Naive thymus-derived CD4-positive, alpha-beta T cell (primary cell): ENCODE results near the gene GPSM3. TPM values are rescaled to one million over a fixed set of nuclear protein-coding genes. Genes with fewer than 3 reads are reported as not detected.
A peak's percentile ranks its signal among the peaks of the same experiment; 100 is the strongest.
"Not testable (repeated sequence)": the region's sequence is repeated elsewhere in the genome, so short reads cannot be mapped to it uniquely, and the experiment has no call there.

ENCODE experiments used
- ATAC-seq: fragments of 150-1000 bp; cut with Tn5 transposase; 2 replicates; pipeline ENCODE4 v1.10.0; 2021; ENCODE audit warnings: mild to moderate bottlenecking, moderate library complexity
- CTCF ChIA-PET: fragments of 350-600 bp; sonication (Branson Sonifier 250); formaldehyde crosslinking; loops from one replicate; lab custom pipeline; 2021; ENCODE audit warnings: antibody characterized with exemption; lab: Charles Lee
- POLR2A ChIA-PET: fragments of 350-600 bp; sonication (Branson Sonifier 250); formaldehyde crosslinking; loops from one replicate; lab custom pipeline; 2021; ENCODE audit warnings: antibody characterized with exemption, inconsistent platforms; lab: Charles Lee
- DNase-seq, 9 donors: peaks; one replicate each; pipeline versions ENCODE4 v3.0.0 to v3.0.0-alpha.2; 2020 to 2022; ENCODE audit warnings: mixed read lengths in 1 of 9
- H3K27ac ChIP-seq: one replicate; pipeline ENCODE4 v1.7.0; 2013; ENCODE audit warnings: mild to moderate bottlenecking, low read depth, low read length, moderate library complexity
- H3K27me3 ChIP-seq, 2 donors: one replicate each; pipeline ENCODE4 v1.7.0; 2013; ENCODE audit warnings: low read length in 2 of 2, mild to moderate bottlenecking in 2 of 2, moderate library complexity in 2 of 2; ENCODE audit not compliant: control insufficient read depth in 2 of 2, insufficient read depth in 2 of 2
- H3K36me3 ChIP-seq, 3 experiments: 1 replicate in 2 of 3; 2 replicates in 1 of 3; pipeline ENCODE4 v1.7.0; 2013; ENCODE audit warnings: low read length in 3 of 3, mild to moderate bottlenecking in 3 of 3, moderate library complexity in 1 of 3; ENCODE audit not compliant: insufficient read depth in 3 of 3, control insufficient read depth in 2 of 3
- H3K4me1 ChIP-seq, 2 donors: one replicate each; pipeline ENCODE4 v1.7.0; 2013; ENCODE audit warnings: low read length in 2 of 2, mild to moderate bottlenecking in 2 of 2, moderate library complexity in 1 of 2; ENCODE audit not compliant: control insufficient read depth in 2 of 2, insufficient read depth in 2 of 2
- H3K4me3 ChIP-seq: 2 replicates; pipeline ENCODE4 v1.7.0; 2013; ENCODE audit warnings: mild to moderate bottlenecking, low read length
- H3K9me3 ChIP-seq, 3 experiments: 1 replicate in 2 of 3; 2 replicates in 1 of 3; pipeline ENCODE4 v1.7.0; 2013; ENCODE audit warnings: low read length in 3 of 3; ENCODE audit not compliant: control insufficient read depth in 2 of 3
- H3K27ac Mint-ChIP-seq, 9 donors: one replicate each; pipeline ENCODE4 v1.8.0; 2020 to 2022; ENCODE audit warnings: mixed read lengths in 9 of 9, mild to moderate bottlenecking in 8 of 9, moderate library complexity in 5 of 9, inconsistent platforms in 2 of 9
- H3K27me3 Mint-ChIP-seq, 5 donors: one replicate each; pipeline ENCODE4 v1.8.0; 2021 to 2022; ENCODE audit warnings: mixed read lengths in 5 of 5, mild to moderate bottlenecking in 1 of 5
- H3K36me3 Mint-ChIP-seq, 5 donors: one replicate each; pipeline ENCODE4 v1.8.0; 2020 to 2022; ENCODE audit warnings: mixed read lengths in 5 of 5, mild to moderate bottlenecking in 3 of 5, inconsistent platforms in 1 of 5
- H3K4me1 Mint-ChIP-seq, 7 donors: one replicate each; pipeline ENCODE4 v1.8.0; 2020 to 2022; ENCODE audit warnings: mixed read lengths in 7 of 7, mild to moderate bottlenecking in 3 of 7, inconsistent platforms in 1 of 7
- H3K4me3 Mint-ChIP-seq, 10 donors: one replicate each; pipeline ENCODE4 v1.8.0; 2020 to 2022; ENCODE audit warnings: mild to moderate bottlenecking in 10 of 10, mixed read lengths in 10 of 10, moderate library complexity in 6 of 10, inconsistent platforms in 2 of 10
- H3K9me3 Mint-ChIP-seq, 11 donors: one replicate each; pipeline ENCODE4 v1.8.0; 2020 to 2022; ENCODE audit warnings: mixed read lengths in 11 of 11, mild to moderate bottlenecking in 4 of 11, inconsistent platforms in 1 of 11, moderate library complexity in 1 of 11
- intact Hi-C, 2 donors: fragments of 100-400 bp; cut with micrococcal nuclease; formaldehyde crosslinking; loops; one replicate each; pipeline ENCODE4 v1.15.1; 2023
- polyA plus RNA-seq, 2 donors: library from polyadenylated mRNA; unstranded; fragments of 300-500 nt; fragmentation: Illumina TruSeq; gene quantifications; one replicate each; pipeline ENCODE4 v1.2.3, GENCODE V29; 2021
- total RNA-seq, 6 experiments: library from RNA in 5 of 6; stranded (reverse) in 5 of 6; gene quantifications; 1 replicate in 5 of 6; 2 replicates in 1 of 6; pipeline ENCODE4 v1.2.3 and lab custom pipeline; 2021 to 2026

The GPSM3 gene
- total and polyA plus RNA-seq, 7 experiments from 2014 or later: 148 to 325 (median 271) TPM

DNA sequence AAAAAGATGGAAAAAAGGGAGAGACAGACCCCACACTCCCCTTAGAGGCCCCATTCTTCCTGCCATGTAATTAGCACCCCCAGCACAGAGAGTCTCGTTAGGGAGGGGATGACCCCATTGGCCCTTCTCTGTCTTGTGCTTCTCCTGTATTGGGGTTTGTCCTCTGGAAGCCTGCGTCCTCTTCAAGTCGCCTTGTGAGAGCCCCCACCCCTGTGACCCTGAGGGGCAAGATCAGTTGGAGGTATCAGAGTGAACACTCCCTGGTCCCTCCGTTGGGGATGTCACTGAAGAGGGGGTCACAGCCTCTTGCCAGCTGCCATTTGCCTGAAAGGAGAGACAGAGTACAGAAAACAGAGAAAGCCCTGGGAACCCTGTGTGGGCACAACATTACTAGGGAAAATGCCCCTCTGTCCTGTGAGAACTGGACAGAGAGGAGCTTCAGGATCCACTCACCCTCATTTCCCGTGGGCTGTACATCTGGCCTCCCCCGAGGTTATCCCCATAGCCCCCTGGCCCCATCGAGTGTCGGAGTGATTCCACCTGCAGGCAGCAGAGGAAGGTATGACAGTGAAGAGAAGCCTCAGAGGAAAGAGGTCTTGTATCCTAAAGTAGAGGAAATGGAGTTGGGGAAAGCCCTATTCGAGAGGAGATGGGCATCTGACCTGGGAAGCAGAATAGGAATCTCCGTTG lies 6.1 kb downstream of the GPSM3 start:
- H3K27ac ChIP-seq: peak overlapping the region; percentile 97
- intact Hi-C loops, DNase-seq, H3K27me3 ChIP-seq, H3K9me3 Mint-ChIP-seq, H3K4me3 ChIP-seq, H3K27me3 Mint-ChIP-seq, CTCF ChIA-PET, H3K9me3 ChIP-seq, ATAC-seq: not testable (repeated sequence)
- H3K27ac Mint-ChIP-seq: peak overlapping the region; percentile 73 to 98 (median 91)
- H3K36me3 Mint-ChIP-seq: peaks cover 13 to 36% (median 32%) of the 10 kb centered on the region in 5 donors
- POLR2A ChIA-PET: interaction anchor here (1.7 to 10.6 kb wide), 3 partner anchors 7 to 58 kb away, joined by 9 to 259 read pairs (median 14); partner anchors contain the start of genes AGPAT1, ATF6B and RNF5
- peaks cover 15 to 64% (median 27%) of the 10 kb centered on the region in 3 experiments for H3K36me3 ChIP-seq
- peak overlapping the region; percentile 44 to 99 (median 94) for H3K4me3 Mint-ChIP-seq
- H3K4me1 ChIP-seq: peaks cover 10 to 39% of the 10 kb centered on the region in 2 donors
- peaks cover 38 to 57% (median 49%) of the 10 kb centered on the region in 7 donors for H3K4me1 Mint-ChIP-seq

DNA sequence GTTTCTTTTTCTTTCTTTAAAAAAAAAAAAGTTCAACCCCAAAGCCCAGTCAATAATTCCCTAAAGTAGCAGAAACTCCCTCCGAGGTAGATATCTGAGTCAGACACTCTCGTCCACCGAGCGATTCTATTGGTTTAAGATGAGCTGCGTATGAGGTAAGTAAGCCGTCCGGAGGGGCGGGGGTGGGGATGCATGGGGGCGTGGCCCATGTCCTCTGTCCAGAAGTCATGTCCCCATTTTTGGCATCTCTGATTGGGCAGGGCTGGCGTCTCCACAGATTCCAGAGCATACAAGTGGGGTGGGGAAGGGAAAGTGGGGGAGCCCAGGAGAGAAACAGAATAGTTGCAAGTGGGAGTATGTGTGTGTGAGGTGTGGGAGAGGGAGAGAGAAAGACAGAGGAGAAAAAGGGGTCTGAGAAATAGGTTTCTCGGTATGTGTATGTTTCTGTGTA lies 6.7 kb downstream of the GPSM3 start:
- peaks cover 10 to 33% (median 30%) of the 10 kb centered on the region in 5 donors for H3K36me3 Mint-ChIP-seq
- POLR2A ChIA-PET: interaction anchor here (1.7 to 10.6 kb wide), 2 partner anchors 6 to 57 kb away, joined by 9 to 259 read pairs; partner anchors contain the start of genes AGPAT1, ATF6B and RNF5
- H3K27ac Mint-ChIP-seq: peak overlapping the region; percentile 73 to 97 (median 91)
- intact Hi-C loops, H3K9me3 Mint-ChIP-seq, H3K4me3 ChIP-seq, H3K9me3 ChIP-seq, H3K27me3 ChIP-seq, CTCF ChIA-PET, H3K27me3 Mint-ChIP-seq, DNase-seq: not testable (repeated sequence)
- H3K27ac ChIP-seq: peak overlapping the region; percentile 97
- H3K36me3 ChIP-seq: peaks cover 15 to 66% (median 27%) of the 10 kb centered on the region in 3 experiments
- H3K4me3 Mint-ChIP-seq: peak overlapping the region in 7 of 10 donors; percentile 25 to 98 (median 75)
- H3K4me1 ChIP-seq: peaks cover 10 to 44% of the 10 kb centered on the region in 2 donors
- peaks cover 37 to 60% (median 55%) of the 10 kb centered on the region in 7 donors for H3K4me1 Mint-ChIP-seq
- ATAC-seq: peak; percentile 55

GRCh38 chr6:32184084-32184640 lies 8.3 kb downstream of the GPSM3 start, which contains the start of gene AGER:
AGER (minus strand) TSS chr6:32184253; CDS start chr6:32184222, 31 bp downstream.
- Histone ChIP-seq H3K4me1 (peaks cover 11 to 50% of the 10 kb centered on the region in 2 donors), H3K4me3 (no peak within 1 kb of the TSS), H3K9me3 (no peaks in the 10 kb centered on the region), H3K36me3 (peaks cover 15 to 69% (median 27%) of the 10 kb centered on the region in 3 experiments), H3K27ac (peak within 1 kb of the TSS; percentile 17), H3K27me3 (no peaks in the 10 kb centered on the region)
- H3K27me3 Mint-ChIP-seq: no peaks in the 10 kb centered on the region
- no peak within 1 kb of the TSS for H3K4me3 Mint-ChIP-seq
- peaks cover 46 to 74% (median 64%) of the 10 kb centered on the region in 7 donors for H3K4me1 Mint-ChIP-seq
- no peak for ATAC-seq
- ChIA-PET CTCF (no interaction called here), POLR2A (no interaction called here)
- DNase-seq: no peak
- peak within 1 kb of the TSS in 8 of 9 donors; percentile 43 to 84 (median 60) for H3K27ac Mint-ChIP-seq
- no peaks in the 10 kb centered on the region for H3K9me3 Mint-ChIP-seq
- intact Hi-C loops: no loop called here
- peaks cover 10 to 39% (median 27%) of the 10 kb centered on the region in 5 donors for H3K36me3 Mint-ChIP-seq

DNA sequence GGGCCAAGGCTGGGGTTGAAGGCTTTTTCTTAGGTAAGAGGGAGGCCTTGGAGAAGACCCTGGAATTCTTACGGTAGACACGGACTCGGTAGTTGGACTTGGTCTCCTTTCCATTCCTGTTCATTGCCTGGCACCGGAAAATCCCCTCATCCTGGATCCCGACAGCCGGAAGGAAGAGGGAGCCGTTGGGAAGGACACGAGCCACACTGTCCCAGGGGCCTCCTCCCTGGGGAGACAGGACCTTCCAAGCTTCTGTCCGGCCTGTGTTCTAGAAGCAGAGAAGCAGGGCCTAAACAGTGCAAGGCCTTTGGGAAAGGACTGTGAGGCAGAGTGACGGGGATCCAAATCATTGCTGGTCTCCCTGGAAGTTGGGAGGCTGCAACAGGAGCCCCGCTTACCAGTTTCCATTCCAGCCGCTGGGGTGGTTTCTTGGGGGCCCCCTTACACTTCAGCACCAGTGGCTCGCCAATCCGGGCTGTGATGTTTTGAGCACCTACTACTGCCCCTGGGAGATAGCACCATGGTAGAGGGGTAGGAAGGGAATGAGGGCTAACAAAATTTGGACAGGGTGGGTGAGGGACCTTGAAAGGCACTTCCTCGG lies 8.9 kb downstream of the GPSM3 start:
- Histone ChIP-seq H3K36me3 (peaks cover 15 to 69% (median 27%) of the 10 kb centered on the region in 3 experiments), H3K27ac (peak overlapping the region; percentile 17)

DNA sequence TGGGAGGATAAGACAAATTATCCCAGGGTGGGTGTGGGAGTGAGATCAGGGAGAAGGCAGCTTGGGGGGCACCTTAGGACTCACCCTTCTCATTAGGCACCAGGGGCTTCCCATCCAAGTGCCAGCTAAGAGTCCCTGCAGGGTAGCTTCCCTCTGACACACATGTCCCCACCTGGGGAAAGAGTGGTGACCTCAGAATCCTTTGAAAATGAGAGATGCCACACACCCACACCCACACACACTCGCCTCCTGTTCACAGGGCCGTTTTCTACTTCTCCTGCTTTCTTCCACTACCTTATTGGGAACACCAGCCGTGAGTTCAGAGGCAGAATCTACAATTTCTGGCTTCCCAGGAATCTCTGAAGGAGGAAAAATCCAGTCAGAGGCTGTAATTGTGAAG lies 9.4 kb downstream of the GPSM3 start:
- Mint-ChIP-seq H3K27ac (peak overlapping the region in 7 of 9 donors; percentile 14 to 84 (median 57)), H3K4me1 (peaks cover 44 to 74% (median 63%) of the 10 kb centered on the region in 7 donors), H3K27me3 (no peaks in the 10 kb centered on the region), H3K4me3 (no peak overlapping the region), H3K9me3 (peaks cover 0 to 1% (median 0%) of the 10 kb centered on the region in 11 donors), H3K36me3 (peaks cover 10 to 35% (median 27%) of the 10 kb centered on the region in 5 donors)
- peak overlapping the region; percentile 3 for H3K27ac ChIP-seq
- ChIA-PET POLR2A (interaction anchor here (0.8 to 8.1 kb wide), 4 partner anchors 8 to 789 kb away, joined by 3 to 259 read pairs (median 4); partner anchors contain the start of genes FKBPL, GPSM3 and PBX2), CTCF (interaction anchor here (0.7 to 1.3 kb wide), 2 partner anchors 10 to 13 kb away, joined by 4 read pairs; partner anchors contain the start of gene GPSM3)
- DNase-seq (no peak), ATAC-seq (no peak)
- no peaks in the 10 kb centered on the region for H3K9me3 ChIP-seq
- H3K36me3 ChIP-seq: peaks cover 15 to 66% (median 27%) of the 10 kb centered on the region in 3 experiments
- intact Hi-C loops: no loop called here
- peaks cover 10 to 49% of the 10 kb centered on the region in 2 donors for H3K4me1 ChIP-seq
- no peaks in the 10 kb centered on the region for H3K27me3 ChIP-seq
- no peak overlapping the region for H3K4me3 ChIP-seq

More for the DNA sequence above, 8.9 kb downstream of the GPSM3 start:
- DNase-seq (no peak), ATAC-seq (no peak)
- ChIA-PET CTCF (no interaction called here), POLR2A (interaction anchor here (1.2 to 8.1 kb wide), 3 partner anchors 7 to 788 kb away, joined by 4 to 259 read pairs (median 5); partner anchors contain the start of genes FKBPL, GPSM3 and PBX2)
- Mint-ChIP-seq H3K27ac (peak overlapping the region in 7 of 9 donors; percentile 31 to 68 (median 46)), H3K9me3 (no peaks in the 10 kb centered on the region), H3K4me1 (peaks cover 46 to 74% (median 64%) of the 10 kb centered on the region in 7 donors), H3K36me3 (peaks cover 10 to 35% (median 27%) of the 10 kb centered on the region in 5 donors), H3K4me3 (no peak overlapping the region), H3K27me3 (no peaks in the 10 kb centered on the region)
- Histone ChIP-seq H3K27me3 (no peaks in the 10 kb centered on the region), H3K9me3 (no peaks in the 10 kb centered on the region), H3K4me1 (peaks cover 12 to 53% of the 10 kb centered on the region in 2 donors), H3K4me3 (no peak overlapping the region)
- intact Hi-C loops: no loop called here

GRCh38 chr6:32182555-32182981 lies 9.9 kb downstream of the GPSM3 start:
- Histone ChIP-seq H3K27me3 (no peaks in the 10 kb centered on the region), H3K9me3 (no peaks in the 10 kb centered on the region), H3K4me3 (no peak overlapping the region), H3K27ac (peak overlapping the region; percentile 29), H3K36me3 (peaks cover 13 to 62% (median 24%) of the 10 kb centered on the region in 3 experiments), H3K4me1 (peaks cover 10 to 44% of the 10 kb centered on the region in 2 donors)
- Mint-ChIP-seq H3K27me3 (no peaks in the 10 kb centered on the region), H3K9me3 (peaks cover 0 to 2% (median 0%) of the 10 kb centered on the region in 11 donors), H3K4me1 (peaks cover 44 to 73% (median 62%) of the 10 kb centered on the region in 7 donors), H3K4me3 (no peak overlapping the region), H3K27ac (peak overlapping the region in 6 of 9 donors; percentile 14 to 84 (median 49)), H3K36me3 (peaks cover 9 to 32% (median 25%) of the 10 kb centered on the region in 5 donors)
- ChIA-PET POLR2A (interaction anchor here (0.8 to 8.1 kb wide), 4 partner anchors 8 to 789 kb away, joined by 3 to 259 read pairs (median 4); partner anchors contain the start of genes FKBPL, GPSM3 and PBX2), CTCF (interaction anchor here (0.5 to 1.3 kb wide), 3 partner anchors 10 to 105 kb away, joined by 3 to 4 read pairs (median 4); partner anchors contain the start of gene GPSM3)
- ATAC-seq (no peak), DNase-seq (no peak)
- intact Hi-C loops: no loop called here
